IPS-NIHi11 (cell line): Measurements from ENCODE around the gene GNB1.
A peak's percentile ranks its signal among the peaks of the same experiment; 100 is the strongest.
"Not testable (repeated sequence)": the region's sequence is repeated elsewhere in the genome, so short reads cannot be mapped to it uniquely, and the experiment has no call there.

ENCODE experiments used
- DNase-seq: peaks from one replicate; pipeline ENCODE4 v3.0.0; 2012; ENCODE audit warnings: mixed read lengths, low spot score

The GNB1 gene

GRCh38 chr1:1889847-1890505, 911 bp downstream of the GNB1 start:
- DNase-seq = peak; percentile 65

DNA sequence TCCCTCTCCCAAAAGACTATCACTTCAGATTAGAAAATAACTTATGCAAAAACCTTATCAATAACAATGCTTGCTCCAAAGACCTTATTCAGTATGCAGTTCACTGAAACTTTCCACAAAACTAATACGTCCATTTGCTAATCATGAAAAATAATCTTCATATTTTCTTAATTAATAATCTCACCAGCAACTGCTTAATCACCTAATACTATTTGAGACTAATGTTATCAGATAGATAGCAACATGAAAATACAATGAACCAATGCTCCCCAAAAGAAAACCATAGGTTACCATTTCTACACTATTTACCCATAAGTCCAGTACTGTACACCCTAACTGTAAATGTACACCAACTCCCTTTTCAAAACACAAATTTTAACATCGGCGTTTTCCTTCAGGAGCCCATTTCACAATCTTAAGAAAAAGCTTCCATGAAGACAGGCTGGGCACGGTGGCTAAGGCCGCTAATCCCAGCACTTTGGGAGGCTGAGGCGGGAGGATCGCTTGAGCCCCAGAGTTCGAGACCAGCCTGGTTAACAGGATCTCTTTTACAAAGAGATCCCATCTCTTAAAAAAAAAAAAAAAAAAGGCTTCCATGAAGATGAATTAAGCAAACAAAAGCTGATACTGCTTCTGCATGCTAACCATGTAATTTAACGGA, 1.7 kb downstream of the GNB1 start:
- no peak for DNase-seq

DNA sequence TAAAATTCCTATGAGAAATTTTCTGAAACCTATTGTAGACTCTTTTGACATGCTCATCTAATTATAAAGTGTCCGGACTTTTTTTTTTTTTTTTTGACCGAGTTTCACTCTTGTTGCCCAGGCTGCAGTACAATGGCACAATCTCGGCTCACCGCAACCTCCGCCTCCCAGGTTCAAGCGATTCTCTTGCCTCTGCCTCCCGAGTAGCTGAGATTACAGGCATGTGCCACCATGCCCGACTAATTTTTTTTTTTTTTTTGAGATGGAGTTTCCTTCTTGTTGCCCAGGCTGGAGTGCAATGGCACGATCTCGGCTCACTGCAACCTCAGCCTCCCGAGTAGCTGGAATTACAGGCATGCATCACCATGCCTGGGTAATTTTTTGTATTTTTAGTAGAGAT, 7.0 kb downstream of the GNB1 start:
- not testable (repeated sequence) for DNase-seq

DNA sequence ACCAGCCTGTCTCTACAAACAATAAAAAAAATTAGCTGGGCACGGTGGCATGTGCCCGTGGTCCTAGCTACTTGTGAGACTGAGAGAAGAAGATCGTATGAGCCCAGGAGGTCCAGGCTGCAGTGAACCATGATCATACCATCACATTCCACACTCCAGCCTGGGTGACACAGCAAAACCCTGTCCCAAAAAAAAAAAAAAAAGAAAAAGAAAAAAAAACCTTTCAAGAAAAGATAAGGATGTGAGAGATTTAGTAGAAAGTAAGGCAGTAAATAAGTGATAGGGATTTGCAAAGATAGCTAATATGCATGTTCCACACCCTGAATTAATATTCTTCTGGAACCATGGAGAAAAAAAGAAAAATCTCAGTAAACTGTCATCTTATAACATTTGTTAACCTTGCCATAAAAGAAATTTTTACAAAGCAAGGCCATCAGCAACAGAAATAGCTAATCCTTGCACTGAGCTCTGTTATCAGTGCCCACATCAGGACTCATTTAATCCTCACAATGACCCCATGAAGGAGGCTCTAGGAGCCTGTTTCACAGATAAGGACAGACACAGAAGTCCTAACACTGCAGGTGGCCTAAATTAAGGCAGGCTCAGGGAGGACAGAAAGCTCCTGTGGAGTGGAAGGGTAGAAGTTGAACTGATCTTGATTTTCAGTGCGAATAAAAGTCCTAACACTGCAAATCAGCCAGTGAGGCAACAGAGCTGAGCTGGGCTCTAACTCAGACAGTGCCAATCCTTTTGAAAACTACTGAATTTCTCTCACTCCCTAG, 7.6 kb downstream of the GNB1 start:
- DNase-seq = no peak

GRCh38 chr1:1881727-1882126, 9.2 kb downstream of the GNB1 start:
- DNase-seq = no peak

DNA sequence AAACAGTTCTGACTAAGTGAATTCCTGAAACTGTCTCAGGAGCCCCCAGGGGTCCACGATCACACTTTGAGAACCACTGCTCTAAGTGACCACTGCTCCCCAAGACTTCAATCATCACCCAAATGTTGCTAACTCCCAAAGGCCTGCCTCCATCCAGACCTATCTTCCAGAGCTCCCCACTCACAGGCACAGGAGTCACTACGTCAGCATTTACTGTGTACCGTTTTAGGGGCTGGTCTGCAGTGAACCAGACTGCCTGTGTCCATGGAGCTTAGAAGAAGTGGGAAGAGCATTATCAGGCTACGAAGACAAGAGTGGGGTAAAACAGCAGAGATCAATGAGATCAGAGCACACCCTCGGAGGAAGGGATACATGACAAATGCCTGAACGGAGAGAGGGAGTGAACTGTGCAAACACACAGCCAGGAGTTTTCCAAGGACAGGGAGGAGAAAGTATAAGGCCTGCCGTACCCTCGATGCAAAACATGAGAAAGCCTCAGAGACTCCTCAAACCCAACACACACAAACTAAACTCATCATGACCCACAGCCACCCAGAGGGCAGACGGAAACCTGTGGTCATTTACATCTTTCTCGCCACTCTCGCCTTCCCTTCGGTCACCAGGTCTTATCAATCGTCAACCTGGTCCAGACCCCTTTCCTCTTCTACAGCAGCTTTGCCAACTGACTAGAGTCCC, 10.1 kb downstream of the GNB1 start:
- no peak for DNase-seq

GRCh38 chr1:1879942-1880341, 10.9 kb downstream of the GNB1 start:
- DNase-seq = no peak

GRCh38 chr1:1877865-1878436, 12.9 kb downstream of the GNB1 start:
- DNase-seq = no peak

DNA sequence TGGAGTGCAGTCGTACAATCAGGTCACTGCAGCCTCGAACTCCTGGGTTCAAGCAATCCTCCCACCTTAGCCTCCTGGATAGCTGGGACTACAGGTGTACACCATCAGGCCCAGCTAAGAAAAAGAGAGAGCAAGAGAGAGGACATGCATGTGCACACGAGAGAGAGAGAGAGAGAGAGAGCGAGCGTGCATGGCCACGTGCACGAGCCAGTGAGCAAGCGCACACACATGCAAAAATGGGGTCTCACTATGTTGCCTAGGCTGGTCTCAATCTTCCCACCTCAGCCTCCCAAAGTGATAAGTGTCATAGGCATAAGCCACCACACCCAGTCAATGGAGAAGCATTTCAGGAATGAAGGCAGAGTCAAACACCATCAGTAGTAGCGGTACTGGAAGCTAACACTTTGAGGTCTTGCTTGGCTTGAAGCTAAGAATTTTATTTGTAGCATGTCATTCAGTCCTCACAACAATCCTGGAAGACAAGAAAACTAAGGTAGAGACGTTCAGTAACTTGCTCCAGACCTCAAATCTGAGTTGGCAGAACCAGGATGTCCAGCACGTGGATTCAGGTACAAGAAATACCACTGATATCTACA, 14.5 kb downstream of the GNB1 start:
- DNase-seq = no peak

- no peak for DNase-seq
These were observed 15.0 kb downstream of the GNB1 start for GRCh38 chr1:1875932-1876331.

GRCh38 chr1:1874901-1875300, 16.0 kb downstream of the GNB1 start:
- no peak for DNase-seq

- DNase-seq = no peak
These were observed 17.7 kb downstream of the GNB1 start for GRCh38 chr1:1873186-1873585.

DNA sequence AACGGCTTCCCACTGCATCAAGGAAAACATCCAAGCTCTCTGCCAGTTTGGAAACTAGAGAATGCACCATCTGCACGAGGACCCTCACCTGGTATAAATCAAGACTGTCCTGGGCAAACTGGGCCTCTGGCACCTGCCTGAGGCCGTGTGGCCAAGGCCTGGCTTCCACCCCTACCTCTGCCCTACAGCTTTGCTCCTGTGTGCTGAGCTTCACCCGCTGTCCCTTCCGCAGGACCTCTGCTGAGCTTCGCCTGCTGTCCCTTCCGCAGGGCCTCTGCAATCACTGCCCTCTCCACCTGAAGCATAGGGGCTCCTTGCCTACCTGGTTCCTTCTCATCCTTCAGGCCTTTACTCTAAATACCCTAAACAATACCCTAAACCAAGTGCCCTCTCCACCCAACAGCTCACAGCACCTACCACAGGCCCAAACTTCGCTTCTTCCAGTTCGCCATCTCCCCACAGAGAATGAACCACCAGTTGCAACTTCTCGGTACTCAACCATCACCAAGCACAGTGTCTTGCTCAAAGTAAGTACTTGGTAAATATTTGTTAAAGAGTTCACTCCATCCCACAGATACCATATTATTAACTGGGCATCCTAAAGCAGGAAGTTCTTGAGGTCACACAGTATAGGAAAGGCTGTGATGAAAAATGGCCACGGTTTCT, 18.4 kb downstream of the GNB1 start:
- DNase-seq = no peak

GRCh38 chr1:1869469-1869868, 21.4 kb downstream of the GNB1 start:
- DNase-seq = no peak

GRCh38 chr1:1867164-1867563, 23.7 kb downstream of the GNB1 start:
- DNase-seq = no peak

GRCh38 chr1:1862905-1863547, 27.9 kb downstream of the GNB1 start:
- no peak for DNase-seq

- not testable (repeated sequence) for DNase-seq
These were observed 29.1 kb downstream of the GNB1 start for GRCh38 chr1:1861761-1862310.

DNA sequence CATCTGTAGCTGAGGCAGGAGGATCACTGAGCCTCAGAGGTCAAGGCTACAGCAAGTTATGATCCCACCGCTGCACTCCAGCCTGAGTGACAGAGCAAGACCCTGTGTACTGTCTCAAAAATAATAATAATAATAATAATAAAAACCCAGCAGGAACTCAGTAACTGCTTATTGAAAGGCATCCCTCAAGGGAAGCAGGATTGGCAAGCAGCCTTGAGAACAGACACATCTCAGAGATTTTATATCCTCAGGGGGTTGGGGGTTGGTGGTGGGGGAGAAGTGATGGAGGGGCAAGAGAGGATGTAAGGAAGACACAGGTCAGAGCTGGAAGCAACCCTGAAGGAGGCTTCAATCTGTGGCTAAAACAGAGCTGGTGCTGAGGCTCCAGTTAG, 29.6 kb downstream of the GNB1 start:
- no peak for DNase-seq

DNA sequence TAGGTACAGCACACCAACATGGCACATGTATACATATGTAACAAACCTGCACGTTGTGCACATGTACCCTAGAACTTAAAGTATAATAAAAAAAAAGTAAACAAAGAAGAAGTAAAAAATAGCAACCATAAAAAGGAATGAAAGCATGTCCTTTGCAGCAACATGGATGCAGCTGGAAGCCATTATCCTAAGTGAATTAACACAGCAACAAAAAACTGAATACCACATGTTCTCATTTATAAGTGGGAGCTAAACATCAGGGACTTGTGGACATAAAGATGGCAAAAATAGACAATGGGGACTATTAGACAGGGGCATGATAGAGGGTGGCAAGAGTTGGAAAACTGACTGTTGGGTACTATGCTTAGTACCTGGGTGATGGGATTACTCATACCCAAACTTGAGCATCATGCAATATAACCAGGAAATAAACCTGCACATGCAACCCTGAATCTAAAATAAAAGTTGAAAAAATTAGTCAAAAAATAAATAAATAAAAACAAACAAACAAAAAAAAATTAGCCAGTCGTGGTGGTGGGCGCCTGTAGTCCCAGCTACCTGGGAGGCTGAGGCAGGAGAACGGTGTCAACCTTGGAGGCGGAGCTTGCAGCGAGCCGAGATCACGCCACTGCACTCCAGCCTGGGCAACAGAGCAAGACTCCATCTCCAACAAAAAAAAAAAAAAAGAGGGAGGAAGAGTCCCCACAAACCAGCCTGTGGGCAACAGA, 30.8 kb downstream of the GNB1 start:
- not testable (repeated sequence) for DNase-seq
